Dermis blood vessel endothelial cell (primary cell): ENCODE results near the gene HCAR2. TPM values are rescaled to one million over a fixed set of nuclear protein-coding genes. Genes with fewer than 3 reads are reported as not detected.
"Not testable (repeated sequence)": the region's sequence is repeated elsewhere in the genome, so short reads cannot be mapped to it uniquely, and the experiment has no call there.

ENCODE experiments used
- DNase-seq: peaks from one replicate; pipeline ENCODE4 v3.0.0; 2010
- total RNA-seq: library from RNA; depleted of rRNA; stranded (reverse); fragments of >200 nt; gene quantifications from 2 replicates; pipeline ENCODE4 v1.2.3, GENCODE V29; 2014

HCAR2 gene
- total RNA-seq, 1 donor from 2014 or later, result not detected

- DNase-seq, result no peak
Observed at GRCh38 chr12:122661938-122662337, 41.2 kb downstream of the HCAR2 start.

- no peak for DNase-seq
Observed at GRCh38 chr12:122661246-122661645, 41.9 kb downstream of the HCAR2 start.

- no peak for DNase-seq
Observed at GRCh38 chr12:122659579-122659978, 43.6 kb downstream of the HCAR2 start.

GRCh38 chr12:122656298-122656697 is 46.9 kb downstream of the HCAR2 start:
- no peak for DNase-seq

- not testable (repeated sequence) for DNase-seq
Observed at GRCh38 chr12:122653291-122653690, 49.9 kb downstream of the HCAR2 start.

GRCh38 chr12:122651520-122652224 is 51.5 kb downstream of the HCAR2 start:
- DNase-seq, result no peak

Other genes with a start within 250 kb of the HCAR2 start
- 15.0 and 20.1 TPM in 2 replicates for gene ZCCHC8, start 202.4 kb downstream of the HCAR2 start, total RNA-seq
- gene RSRC2, start 176.4 kb downstream of the HCAR2 start, total RNA-seq, result 49.4 and 49.5 TPM in 2 replicates
- gene KNTC1, start 176.1 kb downstream of the HCAR2 start, total RNA-seq, result 24.5 and 40.2 TPM in 2 replicates
- not detected in 2 replicates for gene HCAR3, start 13.5 kb upstream of the HCAR2 start, total RNA-seq
- 0.05 TPM in 1 of 2 replicates, not detected in the other for gene HCAR1, start 27.5 kb upstream of the HCAR2 start, total RNA-seq
- gene DENR, start 49.5 kb upstream of the HCAR2 start, total RNA-seq, result 27.1 and 39.8 TPM in 2 replicates
- gene CCDC62, start 71.2 kb upstream of the HCAR2 start, total RNA-seq, result 0.23 and 0.51 TPM in 2 replicates
- gene HIP1R, start 132.1 kb upstream of the HCAR2 start, total RNA-seq, result 132 and 200 TPM in 2 replicates
- gene VPS37B, start 192.8 kb upstream of the HCAR2 start, total RNA-seq, result 19.6 and 21.2 TPM in 2 replicates